IMR-90 (cell line): ENCODE data around the gene GREB1L. TPM values are rescaled to one million over a fixed set of nuclear protein-coding genes. Genes with fewer than 3 reads are reported as not detected.
"Not testable (repeated sequence)": the region's sequence is repeated elsewhere in the genome, so short reads cannot be mapped to it uniquely, and the experiment has no call there.

Source experiments
- ATAC-seq: fragments of 200-7000 bp; cut with Tn5 transposase; 2 replicates; pipeline ENCODE4 v1.9.1; 2020; ENCODE audit warnings: low read depth, mild to moderate bottlenecking, moderate library complexity
- BruUV-seq: library from RNA; stranded (reverse); fragments of 400-500 nt; replicated peaks from 2 replicates; lab custom pipeline; 2021; lab: Mats Ljungman, UMichigan
- CTCF ChIA-PET: fragments of 300-600 bp; formaldehyde crosslinking; extraction: SDS; loops from one replicate; lab custom pipeline; 2021; ENCODE audit warnings: antibody characterized with exemption; lab: Yijun Ruan, JAX
- POLR2A ChIA-PET: fragments of 300-600 bp; sonication (Branson Sonifier 250); formaldehyde crosslinking; loops from one replicate; lab custom pipeline; 2022; ENCODE audit warnings: antibody characterized with exemption; ENCODE audit not compliant: unreplicated experiment; lab: Charles Lee
- DNase-seq: peaks from one replicate; pipeline ENCODE4 v3.0.0; 2013
- H2AFZ ChIP-seq: replicated peaks from 2 replicates; pipeline ENCODE3; 2013; ENCODE audit warnings: low read length, mild to moderate bottlenecking; ENCODE audit not compliant: poor library complexity
- H2AK5ac ChIP-seq: 2 replicates; pipeline ENCODE4 v1.6.1; 2013; ENCODE audit warnings: low read depth, low read length, inconsistent platforms
- H2AK9ac ChIP-seq: replicated peaks from 2 replicates; pipeline ENCODE3; 2013; ENCODE audit warnings: mild to moderate bottlenecking, low read depth, low read length, moderate library complexity; ENCODE audit not compliant: poor library complexity
- H2BK120ac ChIP-seq: 2 replicates; pipeline ENCODE4 v1.6.1; 2013; ENCODE audit warnings: low read depth, low read length, inconsistent platforms
- H2BK15ac ChIP-seq: 3 replicates; pipeline ENCODE4 v1.6.1; 2013; ENCODE audit warnings: low read depth, low read length, inconsistent platforms
- H2BK20ac ChIP-seq: 2 replicates; pipeline ENCODE4 v1.6.1; 2013; ENCODE audit warnings: low read depth, mild to moderate bottlenecking, inconsistent platforms, low read length, moderate library complexity
- H2BK5ac ChIP-seq: 2 replicates; pipeline ENCODE4 v1.6.1; 2013; ENCODE audit warnings: mild to moderate bottlenecking, low read depth, low read length, inconsistent platforms; ENCODE audit not compliant: poor library complexity, severe bottlenecking
- H3K14ac ChIP-seq: replicated peaks from 2 replicates; pipeline ENCODE4 v1.6.1; 2013; ENCODE audit warnings: low read depth, low read length, inconsistent platforms
- H3K18ac ChIP-seq: 2 replicates; pipeline ENCODE4 v1.6.1; 2013; ENCODE audit warnings: low read depth, low read length, control low read depth
- H3K23ac ChIP-seq: 2 replicates; pipeline ENCODE4 v1.6.1; 2013; ENCODE audit warnings: low read depth, low read length, inconsistent platforms
- H3K27ac ChIP-seq: 2 replicates; pipeline ENCODE4 v1.5.1; 2013; ENCODE audit warnings: mild to moderate bottlenecking, control low read depth, low read length; ENCODE audit not compliant: insufficient read depth
- H3K27me3 ChIP-seq: 2 replicates; pipeline ENCODE4 v1.6.1; 2013; ENCODE audit warnings: low read length; ENCODE audit not compliant: control insufficient read depth, insufficient read depth
- H3K36me3 ChIP-seq: 2 replicates; pipeline ENCODE4 v1.6.1; 2013; ENCODE audit warnings: low read length, mixed read lengths; ENCODE audit not compliant: control insufficient read depth, insufficient read depth
- H3K4ac ChIP-seq: 2 replicates; pipeline ENCODE4 v1.6.1; 2013; ENCODE audit warnings: low read depth, low read length, inconsistent platforms
- H3K4me1 ChIP-seq: 2 replicates; pipeline ENCODE4 v1.6.1; 2013; ENCODE audit warnings: low read length, mixed read lengths; ENCODE audit not compliant: control insufficient read depth, insufficient read depth
- H3K4me2 ChIP-seq: 2 replicates; pipeline ENCODE4 v1.6.1; 2013; ENCODE audit warnings: low read depth, mild to moderate bottlenecking, control low read depth, low read length, moderate library complexity
- H3K4me3 ChIP-seq: 2 replicates; pipeline ENCODE4 v1.5.1; 2013; ENCODE audit warnings: low read depth, mild to moderate bottlenecking, control low read depth, low read length, moderate library complexity; ENCODE audit not compliant: insufficient read depth
- H3K56ac ChIP-seq: 2 replicates; pipeline ENCODE4 v1.6.1; 2013; ENCODE audit warnings: low read length, inconsistent platforms; ENCODE audit not compliant: insufficient read depth; ENCODE audit errors: extremely low read depth
- H3K79me1 ChIP-seq, 2 experiments: 2 replicates each; pipeline ENCODE4 v1.6.1; 2013; ENCODE audit warnings: low read length in 2 of 2, inconsistent platforms in 1 of 2, low read depth in 1 of 2
- H3K9ac ChIP-seq: 2 replicates; pipeline ENCODE4 v1.6.1; 2013; ENCODE audit warnings: low read depth, low read length, control low read depth
- H3K9me1 ChIP-seq: 2 replicates; pipeline ENCODE4 v1.6.1; 2013; ENCODE audit warnings: low read length, inconsistent platforms; ENCODE audit not compliant: insufficient read depth
- H3K9me3 ChIP-seq: 2 replicates; pipeline ENCODE4 v1.6.1; 2013; ENCODE audit warnings: low read length; ENCODE audit not compliant: control insufficient read depth, insufficient read depth
- H4K20me1 ChIP-seq: 2 replicates; pipeline ENCODE4 v1.6.1; 2013; ENCODE audit warnings: low read length, inconsistent platforms; ENCODE audit not compliant: insufficient read depth
- H4K5ac ChIP-seq: 2 replicates; pipeline ENCODE4 v1.6.1; 2013; ENCODE audit warnings: mild to moderate bottlenecking, low read depth, low read length, control low read depth
- H4K8ac ChIP-seq, 2 experiments: 2 replicates each; pipeline ENCODE4 v1.6.1; 2013; ENCODE audit warnings: low read depth in 2 of 2, low read length in 2 of 2, control low read depth in 1 of 2, inconsistent platforms in 1 of 2
- H4K91ac ChIP-seq: 2 replicates; pipeline ENCODE4 v1.6.1; 2013; ENCODE audit warnings: low read depth, low read length, inconsistent platforms; ENCODE audit not compliant: insufficient read depth
- BHLHE40 ChIP-seq: fragments of 150-350 bp; IDR thresholded peaks from 2 replicates; pipeline ENCODE4 v1.6.1; 2016; ENCODE audit warnings: mild to moderate bottlenecking, low read depth, low read length
- CEBPB ChIP-seq: IDR thresholded peaks from 2 replicates; pipeline ENCODE4 v1.6.1; 2012; ENCODE audit warnings: low read depth, low read length, improper control_type of control experiment
- CTCF ChIP-seq: conservative IDR thresholded peaks from 2 replicates; pipeline ENCODE4 v1.5.1; 2012; ENCODE audit warnings: mild to moderate bottlenecking, low read depth, low read length, improper control_type of control experiment
- FOS ChIP-seq: fragments of 150-350 bp; IDR thresholded peaks from 2 replicates; pipeline ENCODE4 v1.6.1; 2016; ENCODE audit warnings: low read depth, low read length
- MAFK ChIP-seq: IDR thresholded peaks from 2 replicates; pipeline ENCODE4 v1.6.1; 2012; ENCODE audit warnings: low read depth, low read length, improper control_type of control experiment
- NFE2L2 ChIP-seq: fragments of 150-350 bp; IDR thresholded peaks from 2 replicates; pipeline ENCODE4 v1.6.1; 2016; ENCODE audit warnings: low read depth, mild to moderate bottlenecking, low read length
- POLR2A ChIP-seq: IDR thresholded peaks from 2 replicates; pipeline ENCODE4 v1.6.1; 2012; ENCODE audit warnings: mild to moderate bottlenecking, low read depth, low read length
- SMC3 ChIP-seq: fragments of 150-350 bp; IDR thresholded peaks from 2 replicates; pipeline ENCODE4 v1.6.1; 2016; ENCODE audit warnings: low read depth, mild to moderate bottlenecking, antibody characterized with exemption, low read length, moderate library complexity
- WGBS, 2 experiments: methylation state at CpG; one replicate each; pipeline versions ENCODE4 v1.1.5 to v1.1.7; 2013; ENCODE audit warnings: missing lambda C conversion rate in 2 of 2; ENCODE audit not compliant: insufficient read length in 1 of 2; ENCODE audit errors: extremely low coverage in 2 of 2; 5-methylcytosine and 5-hydroxymethylcytosine counted together
- dilution Hi-C: fragments of 300-500 bp; cut with HindIII; formaldehyde crosslinking; loops from one replicate; pipeline ENCODE4 v1.14.3; 2018; ENCODE audit warnings: low sequenced_read_pairs; ENCODE audit not compliant: unreplicated experiment
- in situ Hi-C: fragments of 300-500 bp; cut with MboI; formaldehyde crosslinking; loops from 3 replicates; pipeline ENCODE4 v1.14.3; 2019; ENCODE audit warnings: low sequenced_read_pairs, inconsistent platforms, mixed read lengths
- intact Hi-C: fragments of 100-400 bp; cut with micrococcal nuclease; formaldehyde crosslinking; loops from 2 replicates; pipeline ENCODE4 v1.10.0; 2022
- polyA plus RNA-seq, 3 experiments: library from polyadenylated mRNA; depleted of rRNA; stranded (reverse); fragments of >200 nt; gene quantifications; 2 replicates each; pipeline ENCODE4 v1.2.3, GENCODE V29; 2012; ENCODE audit warnings: low replicate concordance in 1 of 3
- total RNA-seq: library from RNA; depleted of rRNA; stranded (reverse); fragments of >200 nt; gene quantifications from 2 replicates; pipeline ENCODE4 v1.2.3, GENCODE V29; 2012
- TF ChIP-seq, protein P1 (sequence below): fragments of 150-350 bp; IDR thresholded peaks from 2 replicates; pipeline ENCODE4 v1.6.1; 2017; ENCODE audit warnings: mild to moderate bottlenecking, antibody characterized with exemption, low read length, low read depth

GREB1L gene
- total and polyA plus RNA-seq, 2 of the 4 experiments (the other 2 are of a cell fraction) = under 0.01 to 0.02 TPM

GRCh38 chr18:21314724-21315123 lies 72.7 kb downstream of the GREB1L start:
- no peak overlapping the region for H2AK9ac ChIP-seq
- no peak overlapping the region for H2AFZ ChIP-seq
- H3K14ac ChIP-seq = no peak overlapping the region
- H2BK5ac ChIP-seq = no peak overlapping the region
- H2AK5ac ChIP-seq = no peak overlapping the region
- DNase-seq (no peak), ATAC-seq (no peak)
- no peak overlapping the region for H4K8ac ChIP-seq
- no TSS peak for BruUV-seq
- ChIA-PET CTCF (no interaction called here), POLR2A (no interaction called here)
- no peak overlapping the region for H3K18ac ChIP-seq
- H3K56ac ChIP-seq = no peak overlapping the region
- H3K36me3 ChIP-seq = no peaks in the 10 kb centered on the region
- H3K27me3 ChIP-seq = peaks cover 8% of the 10 kb centered on the region
- no peak overlapping the region for H2BK15ac ChIP-seq
- no peak overlapping the region for H3K9ac ChIP-seq
- no peak overlapping the region for H3K23ac ChIP-seq
- no peak overlapping the region for H3K4me2 ChIP-seq
- no peak overlapping the region for H3K4ac ChIP-seq
- H2BK20ac ChIP-seq = no peak overlapping the region
- H3K9me1 ChIP-seq = no peaks in the 10 kb centered on the region
- no peaks in the 10 kb centered on the region for H3K9me3 ChIP-seq
- TF ChIP-seq POLR2A (no peak), BHLHE40 (no peak), SMC3 (no peak), MAFK (no peak), CTCF (no peak), FOS (no peak), CEBPB (no peak), NFE2L2 (no peak)
- TF ChIP-seq, protein P1, sequence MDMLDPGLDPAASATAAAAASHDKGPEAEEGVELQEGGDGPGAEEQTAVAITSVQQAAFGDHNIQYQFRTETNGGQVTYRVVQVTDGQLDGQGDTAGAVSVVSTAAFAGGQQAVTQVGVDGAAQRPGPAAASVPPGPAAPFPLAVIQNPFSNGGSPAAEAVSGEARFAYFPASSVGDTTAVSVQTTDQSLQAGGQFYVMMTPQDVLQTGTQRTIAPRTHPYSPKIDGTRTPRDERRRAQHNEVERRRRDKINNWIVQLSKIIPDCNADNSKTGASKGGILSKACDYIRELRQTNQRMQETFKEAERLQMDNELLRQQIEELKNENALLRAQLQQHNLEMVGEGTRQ = no peak
- no peak overlapping the region for H3K4me3 ChIP-seq
- in situ Hi-C loops = no loop called here
- H2BK120ac ChIP-seq = no peak overlapping the region
- H4K5ac ChIP-seq = no peak overlapping the region
- no peaks in the 10 kb centered on the region for H3K4me1 ChIP-seq
- no peak overlapping the region for H3K27ac ChIP-seq
- no peaks in the 10 kb centered on the region for H4K20me1 ChIP-seq
- H4K91ac ChIP-seq = no peak overlapping the region
- intact Hi-C loops = no loop called here
- H3K79me1 ChIP-seq = no peaks in the 10 kb centered on the region
- dilution Hi-C loops = no loop called here

GRCh38 chr18:21315126-21315525 lies 73.1 kb downstream of the GREB1L start:
- H3K4me1 ChIP-seq, DNase-seq, intact Hi-C loops, H3K4me3 ChIP-seq, CTCF ChIA-PET, H3K56ac ChIP-seq, H3K9ac ChIP-seq, H3K4ac ChIP-seq, dilution Hi-C loops, H3K27ac ChIP-seq, H2AFZ ChIP-seq, H3K27me3 ChIP-seq, H2AK9ac ChIP-seq, H4K91ac ChIP-seq, POLR2A ChIA-PET, H4K20me1 ChIP-seq, H2BK120ac ChIP-seq, H4K8ac ChIP-seq, H2AK5ac ChIP-seq, ATAC-seq, H3K79me1 ChIP-seq, H3K36me3 ChIP-seq, H3K23ac ChIP-seq, H3K4me2 ChIP-seq, in situ Hi-C loops, BruUV-seq, H3K9me3 ChIP-seq, H2BK15ac ChIP-seq, H3K9me1 ChIP-seq, H2BK5ac ChIP-seq, H2BK20ac ChIP-seq, H3K14ac ChIP-seq, H3K18ac ChIP-seq, H4K5ac ChIP-seq: not testable (repeated sequence)
- no CpG with 5 or more reads among the region's 5 CpGs for WGBS, 2 experiments
